Measurements from ENCODE around the gene SAMD8.

DNA sequence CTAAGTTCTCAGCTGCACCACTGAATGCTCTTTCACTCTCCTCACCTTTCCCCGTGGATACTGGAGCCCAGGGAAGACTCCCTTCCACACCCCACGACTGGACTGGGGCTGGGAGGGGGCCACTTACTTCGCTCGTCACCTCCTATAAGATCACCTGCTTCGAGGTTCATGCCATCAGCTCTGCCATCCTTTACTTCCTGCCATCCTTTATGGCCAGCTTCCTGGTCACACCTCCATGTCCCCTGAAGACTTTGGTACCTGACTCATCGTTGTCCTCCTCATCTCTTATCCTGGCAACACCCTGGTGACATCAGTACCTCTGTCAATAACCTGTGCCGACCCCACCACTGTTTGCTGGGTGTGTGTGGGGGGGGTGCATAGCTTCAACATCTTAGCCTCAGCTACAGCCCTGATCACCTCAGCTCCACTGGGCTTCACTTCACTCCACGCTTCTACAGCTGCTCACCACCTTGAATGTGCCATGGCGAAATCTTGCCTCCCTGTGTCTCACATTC is 90.4 kb downstream of the SAMD8 start:
- TF ChIP-seq GATA3 (IDR thresholded peaks at IDR 0.05; ENCODE audit: low read depth, low read length) (no peak), GATA2 (IDR thresholded peaks at IDR 0.05; ENCODE audit: low read depth, low read length) (no peak)
